ENCODE results near the gene BCDIN3D.

- TF ChIP-seq, protein P1, sequence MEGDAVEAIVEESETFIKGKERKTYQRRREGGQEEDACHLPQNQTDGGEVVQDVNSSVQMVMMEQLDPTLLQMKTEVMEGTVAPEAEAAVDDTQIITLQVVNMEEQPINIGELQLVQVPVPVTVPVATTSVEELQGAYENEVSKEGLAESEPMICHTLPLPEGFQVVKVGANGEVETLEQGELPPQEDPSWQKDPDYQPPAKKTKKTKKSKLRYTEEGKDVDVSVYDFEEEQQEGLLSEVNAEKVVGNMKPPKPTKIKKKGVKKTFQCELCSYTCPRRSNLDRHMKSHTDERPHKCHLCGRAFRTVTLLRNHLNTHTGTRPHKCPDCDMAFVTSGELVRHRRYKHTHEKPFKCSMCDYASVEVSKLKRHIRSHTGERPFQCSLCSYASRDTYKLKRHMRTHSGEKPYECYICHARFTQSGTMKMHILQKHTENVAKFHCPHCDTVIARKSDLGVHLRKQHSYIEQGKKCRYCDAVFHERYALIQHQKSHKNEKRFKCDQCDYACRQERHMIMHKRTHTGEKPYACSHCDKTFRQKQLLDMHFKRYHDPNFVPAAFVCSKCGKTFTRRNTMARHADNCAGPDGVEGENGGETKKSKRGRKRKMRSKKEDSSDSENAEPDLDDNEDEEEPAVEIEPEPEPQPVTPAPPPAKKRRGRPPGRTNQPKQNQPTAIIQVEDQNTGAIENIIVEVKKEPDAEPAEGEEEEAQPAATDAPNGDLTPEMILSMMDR (IDR thresholded peaks at IDR 0.05) = no peak
- TF ChIP-seq POLR2AphosphoS5 (IDR thresholded peaks at IDR 0.05) (peak; percentile 34), POLR2A (IDR thresholded peaks at IDR 0.05) (no peak)
Measured at GRCh38 chr12:49873361-49873934, 30.5 kb upstream of the BCDIN3D start.

Measured in prostate gland (tissue), 2 donors.